Colon (tissue), 2 donors: ENCODE data around the gene SAPCD1.

ENCODE experiments used
- FAIRE-seq: peaks from 2 replicates; lab custom pipeline; 2012; peaks lifted over from hg19 to GRCh38; lab: Jason Lieb, UNC
- donor health status: control.
- donor health status: control.

The SAPCD1 gene

DNA sequence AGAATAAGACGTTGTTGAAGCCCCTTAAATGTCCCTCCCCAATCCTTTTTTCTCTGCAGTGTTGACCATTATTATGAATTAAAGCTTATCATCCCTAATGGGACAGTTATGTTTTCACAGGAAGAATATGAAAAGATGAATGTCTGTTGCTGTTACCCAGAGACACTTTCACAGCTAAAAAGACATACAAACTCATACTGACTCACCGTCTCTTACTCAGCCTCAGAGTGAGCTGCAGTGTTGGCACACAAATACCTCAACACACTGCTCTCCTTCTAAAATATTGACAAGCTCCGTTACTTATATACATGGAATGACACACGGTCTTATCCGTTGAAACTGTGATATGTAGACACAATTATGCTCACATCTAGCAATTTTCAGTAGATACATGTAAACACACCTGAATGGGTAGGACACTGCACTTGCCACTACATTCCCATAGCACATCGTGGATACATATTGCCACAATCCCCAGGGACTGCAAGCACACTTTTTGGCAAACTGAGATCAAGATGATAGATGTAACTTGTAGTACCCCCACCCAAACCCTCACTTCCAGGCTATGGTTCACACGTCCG lies 9.6 kb upstream of the SAPCD1 start:
- no peak for FAIRE-seq

DNA sequence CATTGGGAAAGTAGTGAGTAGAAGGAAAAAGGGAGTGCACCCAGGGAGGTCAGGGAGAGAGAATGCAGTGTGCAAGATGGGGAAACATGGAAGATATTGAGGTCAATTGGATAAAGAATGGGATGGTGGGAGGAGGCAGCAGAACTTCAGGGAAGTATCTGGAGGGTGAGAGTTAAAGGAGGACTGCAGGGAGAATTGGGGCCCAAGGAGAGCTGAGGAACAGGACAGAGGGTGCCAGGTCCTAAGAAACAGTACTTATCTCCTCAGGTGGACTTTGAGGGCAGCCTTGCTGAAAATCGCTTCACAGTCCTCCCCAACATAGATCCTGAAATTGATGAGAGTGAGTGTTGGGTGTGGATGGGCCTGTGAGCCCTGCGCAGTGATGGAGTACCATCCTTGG lies 4.2 kb upstream of the SAPCD1 start:
- no peak for FAIRE-seq

DNA sequence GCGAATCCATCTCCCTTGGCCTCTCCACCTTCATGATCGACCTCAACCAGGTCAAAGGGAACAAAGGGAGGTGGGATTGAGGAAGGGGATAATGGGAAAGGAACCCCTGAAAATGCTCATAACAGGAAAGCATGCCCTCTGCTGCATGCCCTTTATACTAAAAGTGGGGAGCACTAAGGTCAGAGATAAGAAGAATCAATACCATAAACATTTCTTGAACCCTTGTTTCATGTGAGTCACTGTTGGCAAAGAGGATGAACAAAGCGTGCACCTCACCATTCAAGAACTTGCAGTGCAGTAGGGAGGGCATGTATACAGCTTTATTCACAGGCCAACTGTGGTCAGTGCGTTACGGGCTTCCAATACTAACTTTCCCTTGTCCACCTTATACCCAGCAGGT lies 1.7 kb upstream of the SAPCD1 start:
- no peak for FAIRE-seq

DNA sequence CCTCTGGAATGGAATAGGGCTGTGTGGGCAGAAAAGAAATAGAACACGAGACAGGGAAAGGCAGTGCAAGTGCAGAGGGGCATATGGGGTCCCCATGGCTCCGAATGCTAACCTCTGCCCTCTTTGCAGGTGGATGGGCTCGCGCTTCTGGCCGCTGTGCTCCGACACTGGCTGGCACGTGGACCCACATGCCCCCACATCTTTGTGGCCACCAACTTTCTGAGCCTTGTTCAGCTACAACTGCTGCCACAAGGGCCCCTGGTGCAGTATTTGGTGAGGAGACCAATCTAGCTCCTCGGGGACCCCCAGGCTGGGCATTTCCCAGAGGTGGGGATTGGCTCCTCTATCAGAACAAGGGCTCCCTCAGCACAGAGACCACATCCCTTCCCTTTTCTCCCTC lies 1.1 kb upstream of the SAPCD1 start:
- no peak for FAIRE-seq

DNA sequence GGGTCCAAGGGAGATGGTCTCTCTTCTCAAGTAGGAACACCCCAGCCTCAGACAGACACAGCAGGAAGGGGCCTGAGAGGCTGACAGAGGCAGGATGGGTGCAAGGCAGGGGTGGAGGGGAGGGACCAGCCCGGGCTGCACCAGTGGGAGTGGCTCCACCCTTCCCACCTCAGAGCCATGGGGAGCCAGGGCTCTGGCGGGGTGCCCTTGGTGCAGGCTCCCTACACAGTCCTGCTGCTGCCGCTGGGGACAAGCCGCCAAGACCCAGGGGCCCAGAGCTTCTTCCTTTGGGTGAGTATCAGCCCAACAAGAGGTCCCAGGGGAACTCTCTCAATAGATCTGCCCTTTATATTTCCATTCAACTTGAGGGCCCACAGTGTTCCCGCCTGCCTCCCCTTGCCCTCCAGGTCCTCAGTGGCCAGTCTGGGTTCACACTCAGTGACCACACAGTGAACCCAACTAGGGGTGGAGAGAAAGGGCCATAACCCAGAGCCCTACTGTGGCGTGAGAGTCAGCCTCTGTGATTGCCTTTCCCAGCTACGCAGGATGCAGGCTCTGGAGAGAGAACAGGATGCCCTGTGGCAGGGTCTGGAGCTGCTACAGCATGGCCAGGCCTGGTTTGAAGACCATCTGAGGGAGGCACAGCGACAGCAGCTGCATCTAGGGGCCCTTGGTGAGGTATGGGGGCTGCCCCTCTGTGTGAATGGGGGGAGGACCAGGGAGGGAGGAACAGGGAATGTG lies 592 bp downstream of the SAPCD1 start:
- FAIRE-seq = no peak

DNA sequence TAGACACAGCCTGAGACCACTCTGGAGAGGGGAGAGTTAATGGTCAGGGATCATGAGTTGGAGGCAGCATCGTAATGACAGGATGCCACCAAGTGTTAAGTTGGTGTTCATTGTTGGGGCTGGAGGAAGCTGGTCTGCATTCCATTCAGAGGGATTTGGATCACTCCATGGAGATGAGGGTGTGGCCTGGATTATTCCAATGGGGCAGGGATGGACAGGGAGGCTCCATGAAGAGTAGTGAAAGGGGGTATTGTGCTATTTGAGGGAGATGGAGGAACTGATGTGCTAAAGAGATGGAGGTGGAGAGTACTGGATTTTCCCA lies 1.1 kb downstream of the SAPCD1 start:
- FAIRE-seq = no peak

DNA sequence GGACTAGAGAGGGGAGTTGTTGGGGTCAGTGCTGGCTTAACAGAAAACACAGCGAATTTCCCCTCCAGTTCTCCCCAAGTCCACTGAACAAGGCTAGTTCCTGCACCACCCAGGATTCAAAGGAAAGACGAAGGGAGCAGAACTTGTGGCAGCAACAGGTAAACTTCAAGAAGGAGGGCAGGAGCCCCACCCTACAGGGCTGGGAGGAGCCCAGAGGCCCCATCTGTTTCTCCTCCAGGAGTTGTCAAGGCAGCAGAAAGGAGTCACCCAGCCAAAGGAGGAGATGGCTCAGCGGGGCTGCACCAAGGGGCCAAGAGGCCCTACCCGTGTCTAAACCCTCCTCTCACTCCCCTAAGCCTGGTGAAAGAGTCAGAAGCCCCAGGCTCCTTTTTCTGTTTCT lies 1.7 kb downstream of the SAPCD1 start:
- FAIRE-seq = no peak

DNA sequence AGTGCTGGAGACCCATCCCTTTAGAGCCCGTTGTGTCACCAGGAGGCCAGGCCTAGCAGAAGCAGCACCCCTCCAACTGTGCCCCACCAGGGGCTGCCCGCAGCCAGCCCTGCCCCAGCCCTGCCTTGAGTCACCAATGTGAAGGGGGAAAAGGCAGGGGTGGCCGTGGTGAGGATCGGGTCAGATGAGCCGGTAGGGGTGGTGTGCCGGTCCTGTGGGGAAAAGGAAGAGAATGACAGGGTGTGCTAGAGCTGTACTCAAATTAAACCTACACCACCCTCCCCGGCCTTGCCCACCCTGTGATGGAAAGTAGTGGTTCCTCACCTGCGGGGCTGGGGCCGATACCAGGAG lies 3.1 kb downstream of the SAPCD1 start:
- FAIRE-seq = no peak

DNA sequence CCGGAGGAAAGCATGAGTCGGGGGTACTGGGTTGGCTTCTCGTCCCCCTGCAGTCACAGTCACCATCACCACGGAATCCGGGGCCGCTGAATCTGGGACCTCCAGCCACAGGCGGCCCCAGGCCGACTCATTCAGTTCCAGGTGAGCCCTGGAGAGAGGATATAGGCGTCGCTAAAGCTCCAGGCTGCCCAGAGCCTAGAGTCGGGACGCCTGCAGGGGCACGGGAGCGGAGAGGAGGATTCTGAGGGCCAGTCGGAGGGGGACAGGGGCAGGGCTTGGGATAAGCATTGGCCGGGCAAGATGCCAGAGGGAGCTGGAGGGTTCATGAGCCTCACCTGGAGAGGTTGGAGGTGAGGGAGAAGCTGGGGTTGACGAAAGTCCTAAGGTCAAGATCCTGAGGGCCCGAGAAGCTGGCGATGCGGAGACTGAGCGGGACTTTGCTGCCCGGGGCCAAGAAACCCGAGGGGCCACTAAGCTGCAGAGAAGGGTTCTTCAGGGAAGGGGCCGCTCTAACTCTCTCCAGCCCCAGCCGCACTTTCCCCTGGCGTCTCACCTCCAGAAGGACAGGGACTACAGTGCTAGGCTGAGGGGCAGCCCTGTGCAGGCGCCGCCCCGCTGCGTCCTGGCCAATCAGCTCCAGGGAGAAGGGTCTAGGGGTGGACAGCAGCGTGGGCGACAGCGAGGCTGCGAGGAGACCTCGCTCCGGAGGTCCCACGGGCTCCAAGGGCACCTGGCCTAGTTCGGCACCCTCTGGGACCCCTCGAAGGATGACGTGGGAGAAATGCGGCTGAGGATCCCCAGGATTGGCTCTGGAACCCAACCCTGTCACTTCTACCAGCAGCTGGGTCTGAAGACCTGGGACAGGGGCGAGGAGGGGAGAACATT lies 3.7 kb downstream of the SAPCD1 start:
- FAIRE-seq = no peak

DNA sequence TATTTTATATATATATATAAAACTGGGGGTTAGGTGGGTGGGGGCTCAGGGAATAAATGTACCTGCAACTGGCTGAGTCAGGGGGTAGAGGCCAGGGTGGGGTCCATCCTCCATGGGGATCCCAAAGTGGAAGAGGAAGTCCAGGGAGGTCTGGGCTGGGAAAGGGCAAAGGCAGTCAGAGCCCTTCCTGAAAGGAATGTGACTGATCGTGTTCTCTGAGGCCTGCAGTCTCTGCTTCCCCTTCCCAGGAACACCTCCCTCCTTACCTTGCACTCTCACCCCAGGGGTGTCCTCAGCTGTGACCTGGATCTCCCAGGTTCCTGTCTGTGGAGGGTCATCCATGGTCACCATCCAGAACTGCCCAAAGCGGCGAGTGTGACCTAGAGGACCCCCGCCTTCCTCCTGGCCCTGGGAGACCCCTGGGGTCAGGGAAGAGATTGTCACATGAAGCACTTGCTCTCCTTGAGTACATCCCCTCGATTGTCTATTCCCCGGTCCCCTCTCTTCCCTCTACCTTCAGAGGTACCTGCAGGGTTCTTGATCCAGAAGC lies 4.7 kb downstream of the SAPCD1 start:
- FAIRE-seq = no peak

DNA sequence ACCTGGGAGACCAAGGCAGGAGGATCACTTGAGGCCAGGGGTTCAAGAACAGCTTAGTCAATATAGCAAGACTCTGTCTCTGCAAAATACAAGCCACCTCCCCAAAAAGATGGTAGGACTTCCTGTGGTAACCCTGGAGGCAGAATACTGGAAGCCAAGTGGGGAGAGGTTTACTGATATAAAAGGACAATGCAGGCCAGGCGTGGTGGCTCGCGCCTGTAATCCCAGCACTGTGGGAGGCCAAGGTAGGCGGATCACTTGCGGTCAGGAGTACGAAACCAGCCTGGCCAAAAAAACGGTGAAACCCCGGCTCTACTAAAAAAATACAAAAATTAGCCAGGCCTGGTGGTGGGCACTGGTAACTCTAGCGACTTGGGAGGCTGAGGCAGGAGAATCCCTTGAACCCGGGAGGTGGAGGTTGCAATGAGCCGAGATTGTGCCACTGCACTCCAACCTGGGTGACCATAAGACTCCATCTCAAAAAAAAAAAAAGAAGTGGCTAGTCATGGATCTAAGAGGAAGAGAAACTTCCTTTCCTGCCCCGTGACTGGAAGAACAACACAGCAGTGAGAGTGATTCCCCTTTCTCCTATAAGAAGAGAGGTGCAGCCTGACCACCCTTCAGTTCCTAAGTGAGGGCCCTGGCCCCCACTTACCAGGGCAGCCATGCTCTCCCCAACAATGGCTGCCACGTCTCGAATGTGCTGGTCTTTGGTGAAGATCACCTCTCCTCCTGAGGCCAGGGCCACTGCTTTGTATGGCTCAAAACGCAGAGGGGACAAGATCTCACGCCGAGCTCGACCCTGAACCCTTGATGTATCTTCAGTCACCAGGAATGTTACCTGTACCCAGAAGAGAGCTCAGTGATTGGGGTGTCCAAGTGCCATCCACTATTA lies 6.2 kb downstream of the SAPCD1 start:
- FAIRE-seq = no peak

DNA sequence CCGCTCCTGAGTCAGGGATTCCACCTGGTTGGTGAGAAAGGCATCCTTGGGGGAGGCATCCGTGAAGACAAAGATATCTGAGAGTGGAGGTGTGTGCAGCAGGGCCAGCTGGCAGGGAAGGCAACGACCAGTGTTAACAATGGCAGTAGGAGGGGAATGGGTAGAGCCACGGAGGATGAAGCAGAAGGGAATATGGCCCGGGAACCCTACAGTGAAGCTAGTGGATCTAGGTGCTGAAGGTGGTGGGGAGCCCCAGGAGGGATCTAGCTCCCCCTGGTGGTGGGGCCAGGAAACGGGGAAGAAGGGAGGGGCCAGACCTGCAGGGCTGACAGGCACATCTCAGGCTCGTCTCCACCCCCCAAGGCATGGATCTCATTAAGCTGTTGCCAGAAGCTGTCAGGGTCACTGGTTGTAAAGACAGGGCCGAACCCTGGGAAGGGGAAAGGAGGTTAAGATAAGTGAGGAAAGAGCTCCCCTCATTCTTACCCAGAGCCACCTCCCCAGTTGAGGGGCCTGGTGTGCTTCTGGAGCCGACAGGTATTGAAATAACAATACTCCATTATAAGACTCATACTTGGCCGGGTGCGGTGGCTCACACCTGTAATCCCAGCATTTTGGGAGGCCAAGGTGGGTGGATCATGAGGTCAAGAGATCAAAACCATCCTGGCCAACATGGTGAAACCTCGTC lies 7.4 kb downstream of the SAPCD1 start:
- no peak for FAIRE-seq

DNA sequence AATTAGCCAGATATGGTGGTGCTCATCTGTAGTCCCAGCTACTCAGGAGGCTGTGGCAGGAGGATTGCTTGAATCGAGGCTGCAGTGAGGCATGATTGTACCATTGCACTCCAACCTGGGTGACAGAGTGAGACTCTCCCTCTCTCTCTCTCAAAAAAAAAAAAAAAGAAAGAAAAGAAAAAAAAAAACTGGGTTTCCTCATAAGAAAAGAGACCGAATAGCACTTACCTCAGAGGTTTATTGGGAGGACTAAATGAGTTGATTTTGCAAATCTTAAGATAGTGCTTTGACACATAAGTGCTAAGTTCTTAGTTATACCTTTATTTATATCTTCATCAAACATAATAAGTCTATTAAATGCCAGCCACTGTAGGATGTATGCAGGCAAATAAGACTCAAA lies 8.4 kb downstream of the SAPCD1 start:
- FAIRE-seq = no peak

DNA sequence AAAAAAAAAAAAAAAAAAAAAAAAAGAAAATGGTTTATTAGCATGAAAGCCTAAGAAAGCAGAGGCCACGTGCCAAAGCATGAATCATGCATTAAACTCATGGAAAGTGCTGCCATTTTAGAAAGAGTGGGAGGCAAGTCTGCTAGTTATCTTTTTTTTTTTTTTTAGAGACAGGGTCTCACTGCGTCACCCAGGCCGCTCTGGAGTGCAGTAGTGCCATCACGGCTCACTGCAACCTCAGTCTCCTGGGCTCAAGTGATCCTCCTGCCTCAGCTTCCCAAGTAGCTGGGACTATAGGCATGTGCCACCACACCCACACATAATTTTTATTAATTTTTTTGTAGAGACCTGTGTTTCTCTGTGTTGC lies 9.5 kb downstream of the SAPCD1 start:
- no peak for FAIRE-seq

DNA sequence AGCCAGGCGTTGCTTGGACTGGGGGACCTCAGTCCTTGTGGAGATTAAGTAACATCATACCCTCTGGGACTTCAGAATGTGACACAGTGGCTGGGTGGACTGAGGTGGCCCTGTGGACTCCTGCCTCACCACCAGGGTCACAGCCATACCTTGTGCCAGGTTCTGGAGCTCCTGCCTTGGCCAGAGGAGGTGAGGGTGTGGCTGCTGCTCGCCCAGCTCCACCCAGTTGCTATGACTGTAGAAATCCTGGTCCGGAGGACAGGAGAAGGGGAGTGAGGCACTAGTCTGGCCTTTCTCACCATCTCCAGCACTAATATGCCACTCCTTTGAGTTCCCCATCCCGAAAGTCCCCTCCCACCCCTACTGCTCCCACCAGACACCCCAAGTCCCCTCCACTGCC lies 12.7 kb downstream of the SAPCD1 start:
- no peak for FAIRE-seq

DNA sequence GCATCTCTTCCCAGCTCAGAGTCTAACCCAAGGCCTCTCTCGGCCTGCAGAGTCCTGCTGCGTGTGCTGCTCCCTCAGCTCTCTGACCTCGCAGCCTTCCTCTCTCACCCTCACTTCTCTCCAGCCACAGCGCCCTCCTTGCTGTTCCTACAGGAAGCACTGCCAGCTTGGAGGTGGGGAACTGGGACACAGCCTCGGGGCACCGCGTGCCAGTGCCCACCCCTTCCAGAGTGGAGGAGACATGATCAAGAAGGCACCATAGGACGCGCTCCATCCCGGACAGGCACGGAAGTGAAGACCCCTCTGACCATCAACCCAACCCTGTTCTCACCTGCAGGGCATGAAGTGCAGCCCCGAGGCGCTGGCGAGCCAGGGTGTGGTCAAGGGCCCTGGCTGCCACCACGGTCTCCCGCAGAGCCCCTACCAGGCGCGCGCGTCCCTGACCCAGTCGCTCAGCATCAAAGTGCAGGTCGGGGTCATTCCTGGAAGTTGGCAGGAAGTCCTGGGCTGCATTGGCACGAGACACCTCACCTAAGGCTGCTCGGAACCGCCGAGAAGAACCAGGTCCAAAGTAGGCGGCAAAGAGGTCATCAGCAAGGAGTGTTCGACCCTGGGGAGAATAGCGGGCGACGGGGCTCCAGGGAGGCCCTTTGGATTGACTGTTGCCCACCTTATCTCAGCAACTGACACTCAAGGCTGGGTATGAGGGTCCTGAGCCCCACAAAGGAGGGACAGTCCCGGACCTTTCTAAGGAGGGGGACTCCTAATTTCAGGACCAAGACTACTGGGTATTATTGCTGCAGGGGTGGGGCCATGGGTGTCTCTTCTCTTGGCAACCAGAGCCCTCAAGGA lies 13.4 kb downstream of the SAPCD1 start:
- FAIRE-seq = no peak

DNA sequence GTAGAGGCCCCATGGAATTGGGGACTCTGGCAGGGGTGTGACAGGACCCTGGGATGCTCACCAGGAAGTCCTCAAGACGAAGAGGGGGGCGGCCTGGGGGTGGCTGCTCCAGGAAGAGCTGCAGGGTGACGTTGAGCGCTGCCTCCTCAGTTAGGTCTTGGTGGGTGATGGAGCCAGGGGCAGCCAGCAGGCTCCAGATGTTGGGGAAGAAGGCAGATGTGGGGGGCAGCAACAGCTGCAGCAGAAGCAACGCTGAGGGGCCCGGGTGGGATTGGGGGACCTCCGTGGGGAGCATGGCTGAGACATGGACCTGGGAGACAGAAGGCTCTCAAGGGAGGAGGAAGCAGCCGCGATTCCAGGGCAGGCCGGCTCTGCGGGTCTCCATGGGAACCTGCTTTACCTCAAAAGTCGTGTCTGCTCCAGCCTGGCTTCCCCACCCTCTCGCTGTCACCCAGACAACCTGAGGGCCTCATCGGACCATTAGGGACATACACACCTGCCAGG lies 14.1 kb downstream of the SAPCD1 start:
- FAIRE-seq = no peak

DNA sequence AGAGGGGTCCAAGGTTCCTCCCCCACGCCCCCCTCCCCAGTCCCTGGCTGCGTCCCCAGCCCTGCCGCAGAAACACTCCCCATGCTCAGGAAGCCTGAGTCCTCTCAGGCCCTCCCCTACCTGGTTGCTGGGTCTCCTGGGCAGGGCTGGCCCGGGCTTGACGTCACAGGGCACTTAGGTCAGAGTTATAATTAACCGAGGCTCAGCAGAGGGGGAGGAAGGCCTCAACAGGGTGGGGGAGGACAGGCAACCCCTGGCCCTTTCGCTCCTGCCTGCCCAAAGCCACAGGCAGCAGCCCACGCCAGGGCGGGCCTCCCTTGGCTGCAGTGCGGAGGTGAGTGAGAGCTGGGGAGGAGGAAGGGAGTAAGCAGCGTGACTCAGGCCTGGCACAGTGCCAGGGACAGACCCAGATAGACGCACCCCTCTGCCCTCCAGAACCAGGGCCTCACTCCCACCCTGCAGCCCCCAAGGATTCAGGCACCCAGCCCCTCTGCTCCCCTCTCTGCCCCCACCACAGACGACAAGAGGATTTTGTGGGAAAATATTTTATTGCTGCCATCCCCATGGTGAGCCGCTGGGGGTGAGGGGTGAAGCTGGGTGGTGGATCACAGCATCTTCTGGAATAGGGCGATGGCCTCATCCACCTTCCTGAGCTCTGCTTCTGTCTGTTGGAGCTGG lies 14.7 kb downstream of the SAPCD1 start, which contains the start of gene VWA7:
Gene VWA7, minus strand, starts transcription at position 340 of the 678 bp plus-strand sequence. CDS start 549 bp downstream, outside the sequence.
- no peak for FAIRE-seq

DNA sequence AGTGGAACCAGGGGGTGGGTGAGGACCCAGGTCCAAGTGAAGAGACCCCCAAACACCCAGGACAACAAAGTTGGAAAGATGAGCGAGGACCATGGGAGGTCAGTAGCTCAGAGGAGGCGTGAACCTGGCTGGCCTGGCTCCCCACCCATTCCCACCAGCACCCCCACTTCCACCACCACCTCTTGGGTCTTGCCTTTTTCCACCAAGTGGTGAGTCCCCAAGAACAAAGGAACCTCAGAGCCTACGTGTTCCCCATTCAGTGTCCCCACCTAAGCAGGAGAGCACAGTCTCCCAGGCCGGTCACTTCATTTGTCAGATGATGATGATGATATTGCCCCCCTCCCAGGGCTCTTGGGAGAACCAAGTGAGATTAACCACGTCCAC lies 15.2 kb downstream of the SAPCD1 start:
- FAIRE-seq = no peak

DNA sequence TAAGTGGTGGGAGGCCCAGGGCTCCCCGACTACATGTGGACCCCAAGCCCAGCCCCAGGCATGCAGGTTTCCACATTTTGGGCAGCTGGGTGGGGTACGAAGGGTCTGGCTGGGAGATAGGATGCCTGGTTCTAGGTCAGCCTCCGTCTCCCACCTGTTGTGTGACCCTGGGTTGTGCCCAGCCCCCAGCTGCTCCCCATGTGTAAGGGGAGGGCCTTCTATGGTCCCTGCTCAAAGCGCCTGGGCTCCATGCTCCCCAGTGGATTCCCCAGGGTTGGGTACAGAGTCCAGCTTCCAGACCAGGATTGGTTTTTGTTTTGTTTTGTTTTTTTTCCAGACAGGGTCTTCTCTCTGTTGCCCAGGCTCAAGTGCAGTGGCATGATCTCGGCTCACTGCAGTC lies 15.7 kb downstream of the SAPCD1 start:
- no peak for FAIRE-seq
